Measurements from ENCODE around the gene MMS22L.

The MMS22L gene

GRCh38 chr6:97218912-97219311 is 64.1 kb downstream of the MMS22L start:
- no peaks in the 10 kb centered on the region; the same call in 1 of the 2 replicates for H3K79me2 ChIP-seq (ENCODE audit: insufficient read depth, low read length)
- no peaks in the 10 kb centered on the region for H3K36me3 ChIP-seq (ENCODE audit: insufficient read depth, low read length)
- H3K9me2 ChIP-seq (replicated peaks; ENCODE audit: low read depth, low read length): no peaks in the 10 kb centered on the region
- H4K20me1 ChIP-seq (ENCODE audit: insufficient read depth, low read length, poor library complexity, severe bottlenecking): no peaks in the 10 kb centered on the region
- H3K9me3 ChIP-seq (ENCODE audit: insufficient read depth, low read depth, low read length): no peaks in the 10 kb centered on the region
- H3F3A ChIP-seq (ENCODE audit: low read depth): no peaks in the 10 kb centered on the region
- H3K4me2 ChIP-seq (ENCODE audit: low read depth, low read length, poor library complexity, severe bottlenecking): no peak overlapping the region
- H3K4me1 ChIP-seq (ENCODE audit: insufficient read depth, low read length, poor library complexity, severe bottlenecking): no peaks in the 10 kb centered on the region
- no peak overlapping the region for H3K4me3 ChIP-seq (ENCODE audit: low read length, poor library complexity, severe bottlenecking)
- TF ChIP-seq EZH2phosphoT487 (IDR thresholded peaks at IDR 0.05; ENCODE audit: borderline replicate concordance) (no peak), CTCF (conservative IDR thresholded peaks at IDR 0.05; ENCODE audit: low read length) (no peak)
- no peaks in the 10 kb centered on the region for H3K27me3 ChIP-seq (ENCODE audit: insufficient read depth, low read length, poor library complexity, severe bottlenecking)
- no peak overlapping the region for H2AFZ ChIP-seq (ENCODE audit: low read length)
- H3K9ac ChIP-seq (ENCODE audit: low read depth, low read length, poor library complexity, severe bottlenecking): no peak overlapping the region

- Histone ChIP-seq H2AFZ (ENCODE audit: low read length) (no peak overlapping the region), H3K9ac (ENCODE audit: low read depth, low read length, poor library complexity, severe bottlenecking) (no peak overlapping the region), H3F3A (ENCODE audit: low read depth) (no peaks in the 10 kb centered on the region), H3K4me2 (ENCODE audit: low read depth, low read length, poor library complexity, severe bottlenecking) (no peak overlapping the region), H4K20me1 (ENCODE audit: insufficient read depth, low read length, poor library complexity, severe bottlenecking) (no peaks in the 10 kb centered on the region), H3K36me3 (ENCODE audit: insufficient read depth, low read length) (peaks cover 6% of the 10 kb centered on the region; the same call in 1 of the 2 replicates), H3K4me3 (ENCODE audit: low read length, poor library complexity, severe bottlenecking) (no peak overlapping the region), H3K9me3 (ENCODE audit: insufficient read depth, low read depth, low read length) (no peaks in the 10 kb centered on the region), H3K4me1 (ENCODE audit: insufficient read depth, low read length, poor library complexity, severe bottlenecking) (no peaks in the 10 kb centered on the region), H3K9me2 (replicated peaks; ENCODE audit: low read depth, low read length) (no peaks in the 10 kb centered on the region), H3K27me3 (ENCODE audit: insufficient read depth, low read length, poor library complexity, severe bottlenecking) (no peaks in the 10 kb centered on the region), H3K79me2 (ENCODE audit: insufficient read depth, low read length) (no peaks in the 10 kb centered on the region)
- TF ChIP-seq EZH2phosphoT487 (IDR thresholded peaks at IDR 0.05; ENCODE audit: borderline replicate concordance) (no peak), CTCF (conservative IDR thresholded peaks at IDR 0.05; ENCODE audit: low read length) (peak; percentile 55)
Measured at GRCh38 chr6:97215157-97215769, 67.8 kb downstream of the MMS22L start.

- H3F3A ChIP-seq (ENCODE audit: low read depth): no peaks in the 10 kb centered on the region
- H3K9ac ChIP-seq (ENCODE audit: low read depth, low read length, poor library complexity, severe bottlenecking): no peak overlapping the region
- no peaks in the 10 kb centered on the region for H3K27me3 ChIP-seq (ENCODE audit: insufficient read depth, low read length, poor library complexity, severe bottlenecking)
- TF ChIP-seq EZH2phosphoT487 (IDR thresholded peaks at IDR 0.05; ENCODE audit: borderline replicate concordance) (no peak), CTCF (conservative IDR thresholded peaks at IDR 0.05; ENCODE audit: low read length) (no peak)
- no peaks in the 10 kb centered on the region for H3K9me2 ChIP-seq (replicated peaks; ENCODE audit: low read depth, low read length)
- no peak overlapping the region for H3K4me2 ChIP-seq (ENCODE audit: low read depth, low read length, poor library complexity, severe bottlenecking)
- no peaks in the 10 kb centered on the region for H3K9me3 ChIP-seq (ENCODE audit: insufficient read depth, low read depth, low read length)
- no peak overlapping the region for H3K4me3 ChIP-seq (ENCODE audit: low read length, poor library complexity, severe bottlenecking)
- H3K79me2 ChIP-seq (ENCODE audit: insufficient read depth, low read length): no peaks in the 10 kb centered on the region
- no peak overlapping the region for H2AFZ ChIP-seq (ENCODE audit: low read length)
- peaks cover 6% of the 10 kb centered on the region; the same call in 1 of the 2 replicates for H3K36me3 ChIP-seq (ENCODE audit: insufficient read depth, low read length)
- H4K20me1 ChIP-seq (ENCODE audit: insufficient read depth, low read length, poor library complexity, severe bottlenecking): no peaks in the 10 kb centered on the region
- H3K4me1 ChIP-seq (ENCODE audit: insufficient read depth, low read length, poor library complexity, severe bottlenecking): no peaks in the 10 kb centered on the region
Measured at GRCh38 chr6:97214671-97215070, 68.3 kb downstream of the MMS22L start.
